ENCODE measurements around the gene ASTN2.

Gene ASTN2

DNA sequence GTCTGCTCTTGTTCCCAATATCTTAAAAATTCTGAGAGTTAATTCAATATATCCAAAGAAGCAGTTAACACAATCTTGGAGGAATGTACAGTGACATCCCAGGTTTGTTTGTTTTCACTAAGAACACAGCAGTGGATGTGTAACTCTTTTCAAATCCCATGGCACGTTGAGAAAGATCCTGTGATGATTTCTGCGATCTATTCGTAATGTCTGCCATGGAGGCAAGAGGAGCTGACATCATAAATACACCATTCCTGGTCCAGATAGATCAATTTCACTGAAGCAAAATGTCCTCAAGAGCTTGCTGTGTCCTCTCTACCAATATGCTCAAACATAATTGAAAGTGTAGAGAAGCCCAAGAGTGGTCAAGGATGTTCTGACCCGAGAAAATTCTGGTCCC is 980.5 kb downstream of the ASTN2 start:
- TF ChIP-seq EZH2phosphoT487 (IDR thresholded peaks at IDR 0.05; ENCODE audit: low read length) = no peak
- H3K4me2 ChIP-seq (ENCODE audit: low read depth, low read length) = no peak overlapping the region
- H3K79me2 ChIP-seq (ENCODE audit: low read length) = no peaks in the 10 kb centered on the region
- H3K9ac ChIP-seq (ENCODE audit: low read length) = no peak overlapping the region
- H3K4me3 ChIP-seq (ENCODE audit: low read length) = no peak overlapping the region
- H3K36me3 ChIP-seq (replicated peaks; ENCODE audit: insufficient read depth, low read length) = no peaks in the 10 kb centered on the region
- no peaks in the 10 kb centered on the region for H3K9me3 ChIP-seq (replicated peaks; ENCODE audit: insufficient read depth, low read length)
- no peaks in the 10 kb centered on the region for H3K4me1 ChIP-seq (ENCODE audit: low read length)
- no peak overlapping the region for H3K27ac ChIP-seq (ENCODE audit: low read length)
- H4K20me1 ChIP-seq (ENCODE audit: insufficient read depth, low read length) = no peaks in the 10 kb centered on the region
- H3F3A ChIP-seq (ENCODE audit: insufficient read depth, low read length) = no peaks in the 10 kb centered on the region
- H3K9me2 ChIP-seq (replicated peaks; ENCODE audit: insufficient read depth, low read length) = no peaks in the 10 kb centered on the region
- no peak overlapping the region for H2AFZ ChIP-seq (ENCODE audit: low read length)
- no peaks in the 10 kb centered on the region for H3K27me3 ChIP-seq (replicated peaks; ENCODE audit: insufficient read depth, low read length)
- no peak for DNase-seq

DNA sequence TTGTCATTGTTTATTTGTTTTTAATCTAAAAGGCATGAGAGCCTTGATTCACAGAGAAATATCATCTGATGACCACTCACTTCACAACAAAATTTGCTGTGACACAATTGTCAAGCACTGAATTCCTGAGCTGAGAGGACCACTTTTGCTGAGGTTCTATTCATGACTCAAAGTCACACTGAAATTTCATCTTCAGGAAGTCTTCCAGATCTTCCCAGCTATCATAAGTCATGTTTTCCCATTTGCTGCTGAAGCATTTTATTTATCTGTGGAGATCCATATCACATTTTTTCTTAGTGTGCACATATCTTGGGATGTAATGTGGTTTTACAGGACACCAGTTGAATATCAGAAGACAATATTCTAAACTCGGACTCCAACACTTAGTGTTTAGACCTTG is 982.8 kb downstream of the ASTN2 start:
- Histone ChIP-seq H3K36me3 (replicated peaks; ENCODE audit: insufficient read depth, low read length) (no peaks in the 10 kb centered on the region), H4K20me1 (ENCODE audit: insufficient read depth, low read length) (no peaks in the 10 kb centered on the region), H3K4me2 (ENCODE audit: low read depth, low read length) (no peak overlapping the region), H3K9me3 (replicated peaks; ENCODE audit: insufficient read depth, low read length) (no peaks in the 10 kb centered on the region), H3K9ac (ENCODE audit: low read length) (no peak overlapping the region), H3K27ac (ENCODE audit: low read length) (no peak overlapping the region), H3K9me2 (replicated peaks; ENCODE audit: insufficient read depth, low read length) (no peaks in the 10 kb centered on the region), H3K79me2 (ENCODE audit: low read length) (no peaks in the 10 kb centered on the region), H3K4me3 (ENCODE audit: low read length) (no peak overlapping the region), H2AFZ (ENCODE audit: low read length) (no peak overlapping the region), H3K27me3 (replicated peaks; ENCODE audit: insufficient read depth, low read length) (no peaks in the 10 kb centered on the region), H3F3A (ENCODE audit: insufficient read depth, low read length) (no peaks in the 10 kb centered on the region), H3K4me1 (ENCODE audit: low read length) (no peaks in the 10 kb centered on the region)
- DNase-seq = no peak
- TF ChIP-seq EZH2 (optimal IDR thresholded peaks at IDR 0.05; ENCODE audit: low read depth, low read length) (no peak), EZH2phosphoT487 (IDR thresholded peaks at IDR 0.05; ENCODE audit: low read length) (no peak)
- TF ChIP-seq, protein P1, sequence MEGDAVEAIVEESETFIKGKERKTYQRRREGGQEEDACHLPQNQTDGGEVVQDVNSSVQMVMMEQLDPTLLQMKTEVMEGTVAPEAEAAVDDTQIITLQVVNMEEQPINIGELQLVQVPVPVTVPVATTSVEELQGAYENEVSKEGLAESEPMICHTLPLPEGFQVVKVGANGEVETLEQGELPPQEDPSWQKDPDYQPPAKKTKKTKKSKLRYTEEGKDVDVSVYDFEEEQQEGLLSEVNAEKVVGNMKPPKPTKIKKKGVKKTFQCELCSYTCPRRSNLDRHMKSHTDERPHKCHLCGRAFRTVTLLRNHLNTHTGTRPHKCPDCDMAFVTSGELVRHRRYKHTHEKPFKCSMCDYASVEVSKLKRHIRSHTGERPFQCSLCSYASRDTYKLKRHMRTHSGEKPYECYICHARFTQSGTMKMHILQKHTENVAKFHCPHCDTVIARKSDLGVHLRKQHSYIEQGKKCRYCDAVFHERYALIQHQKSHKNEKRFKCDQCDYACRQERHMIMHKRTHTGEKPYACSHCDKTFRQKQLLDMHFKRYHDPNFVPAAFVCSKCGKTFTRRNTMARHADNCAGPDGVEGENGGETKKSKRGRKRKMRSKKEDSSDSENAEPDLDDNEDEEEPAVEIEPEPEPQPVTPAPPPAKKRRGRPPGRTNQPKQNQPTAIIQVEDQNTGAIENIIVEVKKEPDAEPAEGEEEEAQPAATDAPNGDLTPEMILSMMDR (IDR thresholded peaks at IDR 0.05; ENCODE audit: low read length) = no peak

DNA sequence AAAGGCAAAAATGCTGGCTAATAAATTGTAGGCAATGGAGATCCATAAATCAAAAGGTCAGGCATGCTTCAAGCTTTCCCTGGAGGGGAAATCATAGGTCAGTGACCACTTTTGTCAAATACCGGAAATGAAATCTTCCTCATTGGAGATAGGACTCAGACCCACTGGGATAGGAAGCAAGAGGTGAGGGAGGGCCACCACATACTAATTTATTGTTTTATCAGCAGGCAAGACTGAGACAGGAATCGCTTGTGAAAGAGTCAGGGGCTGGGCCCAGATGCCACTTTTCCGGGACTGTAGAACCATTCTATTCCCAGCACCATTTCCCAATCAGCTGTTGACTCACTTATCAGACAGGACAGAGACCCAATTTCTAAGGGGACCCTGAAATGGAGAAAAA is 984.0 kb downstream of the ASTN2 start:
- DNase-seq = no peak
- no peak overlapping the region for H2AFZ ChIP-seq (ENCODE audit: low read length)
- TF ChIP-seq EZH2phosphoT487 (IDR thresholded peaks at IDR 0.05; ENCODE audit: low read length) (no peak), EZH2 (optimal IDR thresholded peaks at IDR 0.05; ENCODE audit: low read depth, low read length) (no peak)
- TF ChIP-seq, protein P1 (IDR thresholded peaks at IDR 0.05; ENCODE audit: low read length) = no peak

DNA sequence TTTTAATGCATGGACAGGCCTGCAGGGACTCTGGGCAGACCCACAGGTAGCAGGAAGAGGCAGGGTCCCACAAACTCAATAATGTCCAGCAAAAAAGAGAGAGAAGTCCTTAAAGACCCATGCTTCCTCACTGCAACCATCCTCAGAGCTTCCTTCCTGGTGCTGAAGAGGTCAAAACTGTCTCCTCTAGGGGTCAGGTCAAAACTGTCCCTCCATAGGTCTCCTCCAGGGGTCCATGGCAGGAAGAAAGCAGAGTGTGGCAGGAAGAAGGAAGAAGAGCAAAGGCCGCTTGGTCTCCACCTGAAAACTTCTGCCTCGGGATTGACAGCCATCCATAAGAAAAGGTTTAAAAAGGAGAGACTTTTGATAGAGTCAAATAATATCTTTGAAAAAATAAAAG is 989.6 kb downstream of the ASTN2 start:
- Histone ChIP-seq H3K4me3 (ENCODE audit: low read length) (no peak overlapping the region), H3F3A (ENCODE audit: insufficient read depth, low read length) (no peaks in the 10 kb centered on the region), H2AFZ (ENCODE audit: low read length) (no peak overlapping the region), H3K9me3 (replicated peaks; ENCODE audit: insufficient read depth, low read length) (no peaks in the 10 kb centered on the region), H3K4me2 (ENCODE audit: low read depth, low read length) (no peak overlapping the region), H3K79me2 (ENCODE audit: low read length) (no peaks in the 10 kb centered on the region), H3K27me3 (replicated peaks; ENCODE audit: insufficient read depth, low read length) (no peaks in the 10 kb centered on the region), H3K27ac (ENCODE audit: low read length) (no peak overlapping the region), H4K20me1 (ENCODE audit: insufficient read depth, low read length) (no peaks in the 10 kb centered on the region), H3K4me1 (ENCODE audit: low read length) (no peaks in the 10 kb centered on the region), H3K9me2 (replicated peaks; ENCODE audit: insufficient read depth, low read length) (no peaks in the 10 kb centered on the region), H3K36me3 (replicated peaks; ENCODE audit: insufficient read depth, low read length) (no peaks in the 10 kb centered on the region), H3K9ac (ENCODE audit: low read length) (no peak overlapping the region)
- no peak for DNase-seq
- TF ChIP-seq EZH2phosphoT487 (IDR thresholded peaks at IDR 0.05; ENCODE audit: low read length) (no peak), EZH2 (optimal IDR thresholded peaks at IDR 0.05; ENCODE audit: low read depth, low read length) (no peak)
- TF ChIP-seq, protein P1 (IDR thresholded peaks at IDR 0.05; ENCODE audit: low read length) = no peak

More for the DNA sequence above, 984.0 kb downstream of the ASTN2 start:
- H3K4me1 ChIP-seq (ENCODE audit: low read length) = no peaks in the 10 kb centered on the region
- no peaks in the 10 kb centered on the region for H3K79me2 ChIP-seq (ENCODE audit: low read length)
- no peaks in the 10 kb centered on the region for H3K9me2 ChIP-seq (replicated peaks; ENCODE audit: insufficient read depth, low read length)
- no peak overlapping the region for H3K4me2 ChIP-seq (ENCODE audit: low read depth, low read length)
- no peak overlapping the region for H3K4me3 ChIP-seq (ENCODE audit: low read length)
- H3K9ac ChIP-seq (ENCODE audit: low read length) = no peak overlapping the region
- no peak overlapping the region for H3K27ac ChIP-seq (ENCODE audit: low read length)
- no peaks in the 10 kb centered on the region for H3K27me3 ChIP-seq (replicated peaks; ENCODE audit: insufficient read depth, low read length)
- no peaks in the 10 kb centered on the region for H4K20me1 ChIP-seq (ENCODE audit: insufficient read depth, low read length)
- no peaks in the 10 kb centered on the region for H3F3A ChIP-seq (ENCODE audit: insufficient read depth, low read length)
- no peaks in the 10 kb centered on the region for H3K9me3 ChIP-seq (replicated peaks; ENCODE audit: insufficient read depth, low read length)
- H3K36me3 ChIP-seq (replicated peaks; ENCODE audit: insufficient read depth, low read length) = no peaks in the 10 kb centered on the region

Measured in MM.1S (cell line).